Left hindlimb (tissue), 1 donor: ENCODE results near the gene TBX15.
A peak's percentile ranks its signal among the peaks of the same experiment; 100 is the strongest.

Experiments used
- DNase-seq: peaks from one replicate; pipeline ENCODE4 v3.0.0-alpha.2; 2018

Gene TBX15

GRCh38 chr1:119001181-119002027, 13.3 kb upstream of the TBX15 start:
- peak; percentile 71 for DNase-seq

GRCh38 chr1:119000371-119001180, 12.4 kb upstream of the TBX15 start:
- peak; percentile 52 for DNase-seq

GRCh38 chr1:118999348-119000071, 11.4 kb upstream of the TBX15 start:
- no peak for DNase-seq

GRCh38 chr1:118998171-118998570, 10.0 kb upstream of the TBX15 start:
- no peak for DNase-seq

GRCh38 chr1:118997225-118997624, 9.1 kb upstream of the TBX15 start:
- DNase-seq = no peak

- no peak for DNase-seq
Observed at GRCh38 chr1:118995312-118996016, 7.3 kb upstream of the TBX15 start.

- no peak for DNase-seq
Observed at GRCh38 chr1:118993700-118994026, 5.5 kb upstream of the TBX15 start.

GRCh38 chr1:118992868-118993699, 4.9 kb upstream of the TBX15 start:
- peak; percentile 46 for DNase-seq

- DNase-seq = no peak
Observed at GRCh38 chr1:118992237-118992825, 4.2 kb upstream of the TBX15 start.

- DNase-seq = no peak
Observed at GRCh38 chr1:118991448-118991847, 3.3 kb upstream of the TBX15 start.

GRCh38 chr1:118990513-118991152, 2.5 kb upstream of the TBX15 start:
- DNase-seq = peak; percentile 81

- DNase-seq = peak; percentile 73
Observed at GRCh38 chr1:118989878-118990378, 1.8 kb upstream of the TBX15 start.

- peak; percentile 79 for DNase-seq
Observed at GRCh38 chr1:118989006-118989815, 1.1 kb upstream of the TBX15 start.

GRCh38 chr1:118987468-118988185, 516 bp downstream of the TBX15 start:
- DNase-seq = peak; percentile 87

- DNase-seq = peak; percentile 73
Observed at GRCh38 chr1:118986555-118987467, 1.3 kb downstream of the TBX15 start.

- peak; percentile 61 for DNase-seq
Observed at GRCh38 chr1:118985640-118986554, 2.2 kb downstream of the TBX15 start.
